HG03457 (cell line): ENCODE measurements around the gene RAI14.
"Not testable (repeated sequence)": the region's sequence is repeated elsewhere in the genome, so short reads cannot be mapped to it uniquely, and the experiment has no call there.

Experiments used
- ATAC-seq: cut with Tn5 transposase; IDR thresholded peaks from one replicate; pipeline ENCODE4 v1.9.1; 2021; ENCODE audit warnings: moderate number of reproducible peaks; ENCODE audit not compliant: unreplicated experiment

Gene RAI14

DNA sequence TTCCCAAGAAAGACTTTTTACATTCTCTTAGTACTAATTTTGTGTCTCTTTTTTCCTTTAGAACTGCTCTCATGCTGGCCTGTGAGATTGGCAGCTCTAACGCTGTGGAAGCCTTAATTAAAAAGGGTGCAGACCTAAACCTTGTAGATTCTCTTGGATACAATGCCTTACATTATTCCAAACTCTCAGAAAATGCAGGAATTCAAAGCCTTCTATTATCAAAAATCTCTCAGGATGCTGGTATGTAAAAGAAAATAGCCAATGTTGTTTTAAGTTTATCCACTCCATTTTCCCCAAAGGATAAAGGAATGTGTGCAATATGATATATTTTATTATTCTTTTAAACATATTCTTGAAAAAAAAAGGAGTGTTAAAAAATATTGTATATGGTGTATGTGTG lies 155.6 kb downstream of the RAI14 start:
- no peak for ATAC-seq

DNA sequence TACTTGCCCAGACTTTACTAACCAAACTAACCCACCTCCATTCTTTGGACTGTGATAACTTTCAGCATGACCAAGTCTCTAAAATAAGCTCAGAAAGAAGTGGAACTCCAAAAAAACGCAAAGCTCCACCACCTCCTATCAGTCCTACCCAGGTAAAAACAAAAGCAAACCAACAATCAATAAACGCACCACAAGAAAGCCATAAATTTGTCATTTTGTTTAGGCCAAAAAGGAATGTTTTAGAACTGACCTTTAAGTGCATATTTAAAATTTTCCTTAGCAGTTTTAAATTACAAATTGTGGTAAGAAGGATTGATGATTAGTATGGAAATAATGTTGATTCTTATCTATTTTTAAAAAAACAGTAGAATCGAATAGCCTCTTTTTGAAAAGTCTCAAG lies 157.4 kb downstream of the RAI14 start:
- ATAC-seq = no peak

DNA sequence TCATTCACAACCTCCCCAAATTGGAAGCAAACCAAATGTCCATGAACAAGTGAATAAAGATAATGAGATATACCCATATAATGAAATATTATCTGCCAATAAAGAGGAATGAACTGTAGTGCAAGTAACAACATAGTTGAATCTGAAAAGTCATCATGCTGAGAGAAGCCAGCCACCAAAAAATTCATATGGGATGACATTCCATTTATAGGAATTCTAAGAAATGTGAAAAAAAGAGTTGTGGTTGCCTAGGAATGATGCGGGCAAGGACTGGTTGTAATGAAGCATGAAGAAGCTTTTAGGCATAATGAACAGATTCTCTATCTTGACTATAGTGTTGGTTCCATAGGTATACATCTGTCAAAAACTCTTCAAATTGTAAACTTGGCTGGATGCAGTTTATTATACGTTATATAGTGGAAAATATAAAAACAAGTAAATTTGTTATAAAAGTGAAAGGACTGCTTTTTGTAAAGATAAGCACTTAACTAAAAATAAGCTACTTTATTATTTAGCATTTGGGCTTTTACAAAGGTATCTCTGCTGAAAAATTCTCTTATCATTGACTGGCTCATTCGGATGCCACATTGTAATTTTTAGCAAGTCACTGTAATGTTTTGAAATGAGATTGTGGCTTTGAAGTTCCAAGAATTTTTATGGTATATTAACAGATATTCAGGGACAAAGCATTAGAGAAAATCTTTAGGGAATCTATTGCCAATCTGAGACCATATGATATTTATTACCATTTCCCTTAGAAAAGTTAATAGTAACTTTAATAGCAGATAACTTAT lies 161.6 kb downstream of the RAI14 start:
- ATAC-seq = no peak

DNA sequence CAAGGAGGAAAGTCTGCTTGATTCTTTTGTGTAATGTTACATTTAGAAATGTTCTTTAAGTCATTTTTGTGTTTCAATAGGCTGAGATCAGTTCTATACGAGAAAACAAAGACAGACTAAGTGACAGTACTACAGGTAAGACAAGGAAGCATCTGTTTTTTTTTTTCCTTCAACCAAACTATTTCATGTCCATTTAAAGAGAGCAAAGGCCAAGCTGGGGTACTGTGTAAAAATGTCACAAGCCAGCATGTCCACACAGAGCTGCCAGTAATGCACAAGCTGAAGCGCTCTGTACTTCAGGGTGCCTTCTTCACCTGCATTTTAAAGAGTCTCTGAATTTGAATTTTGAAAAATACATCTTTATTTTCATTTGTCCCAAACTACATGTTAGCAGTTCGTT lies 162.6 kb downstream of the RAI14 start:
- ATAC-seq = no peak

DNA sequence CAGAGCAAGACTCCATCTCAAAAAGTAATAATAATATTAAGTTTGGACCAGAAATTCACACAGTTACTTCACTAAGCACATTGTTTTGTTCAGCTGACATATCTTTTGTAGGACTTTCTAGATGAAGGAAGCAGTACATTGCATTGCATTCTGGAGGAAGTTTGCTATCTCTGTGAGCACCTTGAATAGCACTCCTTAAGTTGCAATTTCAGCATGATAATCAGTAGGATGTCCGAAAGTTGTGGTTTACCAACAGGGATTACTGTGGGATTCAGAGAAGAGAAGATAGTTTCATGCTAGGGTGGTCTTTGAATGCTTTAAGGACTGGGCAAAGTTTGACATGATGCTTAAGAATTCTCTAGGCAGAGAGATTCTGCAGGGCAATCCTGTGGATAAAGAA lies 164.5 kb downstream of the RAI14 start:
- no peak for ATAC-seq

DNA sequence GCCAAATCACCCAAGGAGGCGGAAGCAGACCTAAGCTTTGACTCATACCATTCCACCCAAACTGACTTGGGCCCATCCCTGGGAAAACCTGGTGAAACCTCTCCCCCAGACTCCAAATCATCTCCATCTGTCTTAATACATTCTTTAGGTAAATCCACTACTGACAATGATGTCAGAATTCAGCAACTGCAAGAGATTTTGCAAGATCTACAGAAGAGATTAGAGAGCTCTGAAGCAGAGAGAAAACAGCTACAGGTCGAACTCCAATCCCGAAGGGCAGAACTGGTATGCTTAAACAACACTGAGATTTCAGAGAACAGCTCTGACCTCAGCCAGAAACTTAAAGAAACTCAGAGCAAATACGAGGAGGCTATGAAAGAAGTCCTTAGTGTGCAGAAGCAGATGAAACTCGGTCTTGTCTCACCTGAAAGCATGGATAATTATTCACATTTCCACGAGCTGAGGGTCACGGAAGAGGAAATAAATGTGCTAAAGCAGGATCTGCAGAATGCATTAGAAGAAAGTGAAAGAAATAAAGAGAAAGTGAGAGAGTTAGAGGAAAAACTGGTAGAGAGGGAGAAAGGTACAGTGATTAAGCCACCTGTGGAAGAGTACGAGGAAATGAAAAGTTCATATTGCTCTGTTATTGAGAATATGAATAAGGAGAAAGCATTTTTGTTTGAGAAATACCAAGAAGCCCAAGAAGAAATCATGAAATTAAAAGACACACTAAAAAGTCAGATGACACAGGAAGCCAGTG lies 167.0 kb downstream of the RAI14 start:
- no peak for ATAC-seq

DNA sequence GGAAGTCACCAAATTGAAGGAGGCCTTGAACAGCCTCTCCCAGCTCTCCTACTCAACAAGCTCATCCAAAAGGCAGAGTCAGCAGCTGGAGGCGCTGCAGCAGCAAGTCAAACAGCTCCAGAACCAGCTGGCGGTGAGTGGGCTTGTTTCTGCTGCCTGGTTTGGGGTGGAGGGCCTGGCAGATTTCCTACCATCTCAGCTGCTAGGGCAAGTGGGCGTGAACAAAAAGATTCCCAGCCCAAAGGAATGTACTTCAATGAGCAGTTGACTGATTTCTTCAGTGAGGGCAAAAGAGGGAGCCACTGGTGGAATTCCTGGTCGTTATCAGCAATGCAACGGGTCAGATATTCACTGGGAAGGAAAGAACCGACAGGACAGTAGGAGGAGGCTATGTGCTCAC lies 170.2 kb downstream of the RAI14 start:
- ATAC-seq = no peak

DNA sequence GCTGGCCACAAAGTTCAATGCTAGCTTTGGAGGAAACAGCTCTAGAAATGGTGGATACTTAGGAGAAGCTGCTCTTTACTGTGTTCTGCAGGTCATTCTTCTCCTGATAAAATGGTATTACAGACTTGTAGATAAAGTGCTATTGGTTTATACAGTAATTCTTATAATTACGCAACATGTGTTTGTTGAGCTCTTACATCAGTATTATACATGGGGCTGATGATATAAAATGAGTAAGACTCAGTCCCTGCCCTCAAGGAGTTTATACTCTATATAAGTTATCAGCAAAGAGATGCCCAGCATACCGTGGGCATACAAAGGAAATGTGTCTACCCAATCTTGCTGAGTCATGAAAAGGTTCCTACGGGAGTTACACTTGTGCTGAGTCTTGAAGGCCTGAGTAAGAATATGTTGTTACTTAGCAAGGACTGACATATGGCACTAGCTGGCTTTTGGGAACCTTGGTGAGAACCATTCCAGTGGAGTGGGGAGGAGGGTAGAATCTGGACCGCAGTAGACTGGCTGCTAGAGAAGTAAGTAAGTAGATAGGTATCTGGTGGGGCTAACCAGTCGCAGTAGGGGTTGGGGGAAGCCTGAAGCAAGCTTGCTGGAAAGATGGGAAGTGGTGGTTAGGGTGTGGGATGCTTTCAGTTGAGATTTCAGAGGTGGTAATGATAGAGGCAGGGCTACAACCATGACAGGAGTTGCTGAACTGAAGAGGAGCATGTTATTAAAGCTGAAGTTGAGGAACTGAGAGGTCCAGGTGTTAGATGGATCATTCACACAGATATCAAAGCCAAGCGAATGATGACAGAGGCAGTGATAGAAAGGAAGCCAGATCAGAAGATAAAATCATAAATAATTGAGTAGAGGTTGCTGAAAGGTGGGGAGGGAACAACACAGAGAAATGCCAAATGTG lies 171.7 kb downstream of the RAI14 start:
- no peak for ATAC-seq

DNA sequence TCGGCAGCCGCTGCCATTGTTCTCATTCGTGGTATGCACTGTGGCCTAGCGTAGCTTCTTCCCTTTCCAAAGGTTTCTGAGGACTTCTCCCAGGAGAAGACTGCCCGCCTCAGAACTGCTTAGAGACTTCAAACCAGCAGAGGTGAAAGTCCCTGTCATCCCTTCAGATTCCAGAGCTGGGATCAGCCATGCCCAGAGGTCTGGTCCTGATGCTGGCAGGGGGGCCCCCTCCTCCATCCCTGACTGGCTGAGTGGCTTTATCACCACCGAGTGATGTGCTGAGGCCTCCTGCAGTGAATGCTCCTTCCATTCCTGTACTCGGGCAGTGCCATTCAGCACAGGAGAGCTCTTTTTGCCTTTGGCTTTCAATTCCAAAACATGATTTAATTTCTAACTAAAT lies 174.7 kb downstream of the RAI14 start:
- ATAC-seq = not testable (repeated sequence)

DNA sequence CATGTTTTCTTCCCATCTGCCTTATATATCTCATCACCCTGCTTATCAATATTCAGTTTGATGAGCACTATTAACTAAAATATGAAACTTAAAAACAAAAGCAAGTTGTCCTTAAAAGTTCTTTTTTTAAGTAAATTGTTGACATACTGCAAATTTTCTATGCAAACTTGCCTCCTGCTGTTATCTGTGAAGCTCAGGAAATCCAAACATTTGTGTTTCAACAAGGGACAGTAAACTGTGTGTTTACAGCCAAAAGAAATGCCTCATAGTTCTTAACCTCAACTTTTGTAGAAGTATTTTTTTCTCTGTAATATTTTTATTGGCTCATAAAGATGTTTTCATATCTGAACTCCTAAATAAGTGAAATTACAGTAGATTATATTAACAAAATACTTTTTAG lies 175.2 kb downstream of the RAI14 start:
- no peak for ATAC-seq

DNA sequence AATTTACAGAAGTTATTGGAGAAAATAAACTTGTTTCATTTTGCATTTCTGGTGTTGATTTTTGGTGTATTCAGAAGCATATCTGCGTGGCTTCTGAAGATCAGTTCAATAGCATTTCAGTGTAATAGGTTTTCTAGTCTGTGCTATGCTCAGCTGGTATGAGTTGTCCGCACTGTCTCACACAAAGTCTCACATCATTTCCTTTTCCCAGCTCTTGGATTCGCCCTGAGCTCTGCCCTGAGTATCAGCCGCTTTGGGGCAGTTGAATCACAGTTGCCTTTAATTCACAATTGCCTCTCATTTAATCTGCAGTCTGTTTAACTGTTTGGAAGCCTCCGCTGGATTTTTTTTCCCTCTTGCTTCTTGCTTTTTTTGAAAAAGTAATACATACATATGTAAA lies 176.4 kb downstream of the RAI14 start:
- no peak for ATAC-seq

DNA sequence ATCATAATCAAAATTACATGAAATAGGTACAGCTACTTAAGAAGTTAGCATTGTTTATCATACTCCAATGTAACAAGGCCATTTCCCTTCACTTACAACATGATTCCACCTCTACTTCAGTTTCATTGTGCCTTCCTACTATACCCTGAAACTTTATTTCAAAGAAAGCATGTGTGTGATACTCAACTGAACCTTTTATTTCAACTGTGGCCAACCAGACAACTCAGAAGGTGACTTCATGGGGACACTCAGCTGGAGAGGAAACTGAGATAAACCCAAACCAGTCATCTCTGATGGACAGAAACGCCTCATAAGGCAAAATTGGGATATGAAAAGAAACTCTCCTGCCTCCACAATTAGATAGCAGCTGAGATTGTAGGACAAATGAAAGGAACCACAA lies 177.0 kb downstream of the RAI14 start:
- ATAC-seq = no peak

DNA sequence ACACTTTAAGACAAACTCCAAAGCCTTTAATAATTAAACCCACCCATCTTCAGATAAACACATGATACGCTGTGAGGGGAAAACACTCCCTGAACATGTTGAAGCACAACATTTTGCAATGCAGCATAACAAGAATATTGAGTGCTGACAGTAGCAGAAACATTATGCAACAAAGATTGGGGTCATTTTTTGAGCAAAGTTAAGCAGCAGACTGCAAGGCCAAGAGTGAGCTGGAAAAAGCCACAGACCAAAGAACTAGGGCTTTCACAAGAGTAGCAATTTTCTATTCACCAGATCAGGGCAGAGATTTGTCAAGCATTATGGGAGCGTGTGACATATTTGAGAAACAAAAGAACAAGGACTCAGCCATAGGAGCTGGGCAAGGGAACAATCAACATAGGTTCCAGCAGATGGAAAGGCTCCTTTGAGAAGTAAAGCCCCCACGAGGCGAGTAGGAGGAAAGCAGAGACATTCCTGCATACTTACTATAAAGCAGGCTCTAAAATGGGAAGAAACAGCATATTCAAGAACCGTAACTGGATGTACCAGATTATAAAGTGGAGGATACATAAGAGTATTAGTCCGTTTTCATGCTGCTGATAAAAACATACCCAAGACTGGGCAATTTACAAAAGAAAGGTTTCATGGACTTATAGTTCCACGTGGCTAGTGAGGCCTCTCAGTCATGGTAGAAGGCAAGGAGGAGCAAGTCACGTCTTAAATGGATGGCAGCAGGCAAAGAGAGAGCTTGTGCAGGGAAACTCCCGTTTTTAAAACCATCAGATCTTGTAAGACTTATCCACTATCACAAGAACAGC lies 178.1 kb downstream of the RAI14 start:
- no peak for ATAC-seq

DNA sequence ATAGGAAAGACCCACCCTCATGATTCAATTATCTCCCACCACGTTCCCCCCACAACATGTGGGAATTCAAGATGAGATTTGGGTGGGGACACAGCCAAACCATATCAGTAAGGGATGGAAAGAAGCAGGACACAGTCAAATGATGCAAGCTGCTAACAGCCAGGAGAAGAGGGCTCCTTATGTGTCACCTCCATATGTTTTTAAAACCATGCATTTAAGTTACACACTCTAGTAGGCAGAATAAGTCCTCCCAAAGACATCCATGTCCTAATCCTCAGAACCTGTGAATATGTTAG lies 178.6 kb downstream of the RAI14 start:
- ATAC-seq = no peak

DNA sequence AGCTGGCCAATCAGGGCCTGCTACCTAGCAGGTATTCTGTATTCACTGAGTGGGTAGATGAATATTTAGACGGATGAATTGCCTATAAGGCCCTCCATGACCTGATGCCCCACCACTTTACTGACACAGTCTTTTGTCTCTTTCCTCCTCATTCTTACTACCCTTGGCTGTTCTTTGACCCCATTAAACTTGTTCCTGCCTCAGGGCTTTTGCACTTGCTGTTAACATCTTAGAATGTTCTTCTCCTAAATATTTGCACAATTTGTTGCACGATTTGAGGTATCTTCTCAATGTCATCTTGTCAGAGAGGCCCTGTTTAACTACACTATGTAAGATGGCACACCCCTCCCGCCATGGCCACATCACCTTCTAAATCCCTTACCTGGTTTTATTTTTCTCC lies 179.5 kb downstream of the RAI14 start:
- ATAC-seq = no peak

DNA sequence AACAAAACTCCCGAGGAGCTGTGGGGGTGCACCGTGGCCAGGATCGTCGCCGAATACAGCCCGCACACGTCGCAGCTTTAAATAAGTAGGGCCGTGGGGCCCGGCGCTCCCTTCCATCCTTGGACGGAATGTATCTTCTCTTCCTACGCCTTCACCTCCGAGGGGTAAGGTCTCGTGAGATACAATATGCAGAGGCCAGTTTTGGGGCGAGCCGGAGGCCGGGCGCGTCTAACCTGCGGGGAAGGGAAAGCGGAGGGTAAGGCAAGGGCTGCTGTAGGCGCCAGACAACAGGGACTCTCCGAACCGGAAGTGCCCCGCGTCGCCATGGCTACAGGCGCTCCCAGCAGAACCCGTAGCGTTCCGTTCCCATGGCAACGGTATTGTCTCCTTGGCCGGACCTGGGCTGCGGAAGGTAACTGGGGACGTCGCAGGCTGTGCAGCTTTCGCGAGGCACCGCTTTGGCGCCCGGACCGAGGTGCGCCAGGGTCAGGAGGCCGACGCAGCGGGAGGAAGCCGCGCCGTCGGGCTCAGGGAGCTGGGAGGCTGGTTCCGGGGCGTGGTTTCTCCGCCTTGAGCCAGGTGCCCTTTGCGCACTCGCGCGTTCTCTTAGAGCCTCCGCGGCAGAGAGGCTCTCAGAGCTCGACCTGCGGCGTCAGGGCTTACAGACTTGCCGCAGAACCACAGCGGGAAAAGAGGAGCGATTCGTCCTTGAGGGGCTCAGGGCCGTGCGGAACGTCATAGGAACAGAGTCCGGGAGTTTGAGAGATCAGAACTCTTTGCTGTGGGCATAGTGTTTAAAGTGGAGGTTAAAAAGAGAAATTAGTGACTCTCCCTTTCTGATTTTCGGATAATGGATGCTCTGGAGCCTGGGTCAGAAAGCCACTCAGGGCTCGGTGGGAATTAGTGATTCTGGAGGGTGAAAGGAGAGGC lies 182.9 kb downstream of the RAI14 start, which contains the start of gene TTC23L:
Gene TTC23L (plus strand): TSS at position 380 of the 930 bp plus-strand sequence. CDS start 1,508 bp downstream, outside the sequence.
- ATAC-seq = peak; percentile 96

DNA sequence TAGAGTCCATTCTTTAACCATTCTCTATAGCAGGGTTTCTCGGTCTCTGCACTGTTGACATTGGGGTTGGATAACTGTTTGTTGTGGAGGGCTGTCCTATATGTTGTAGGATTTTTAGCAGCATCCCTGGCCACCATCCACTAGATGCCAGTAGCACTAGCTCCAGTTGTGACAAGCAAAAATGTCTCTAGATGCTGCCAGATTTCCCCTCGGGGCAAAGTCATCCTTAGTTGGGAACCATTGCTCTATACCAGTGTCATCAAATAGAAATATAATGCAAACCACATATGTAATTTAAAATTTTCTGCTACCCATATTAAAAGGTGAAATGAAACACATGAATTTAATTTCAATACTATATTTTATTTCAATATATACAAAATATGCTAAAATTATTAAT lies 185.7 kb downstream of the RAI14 start:
- ATAC-seq = no peak

DNA sequence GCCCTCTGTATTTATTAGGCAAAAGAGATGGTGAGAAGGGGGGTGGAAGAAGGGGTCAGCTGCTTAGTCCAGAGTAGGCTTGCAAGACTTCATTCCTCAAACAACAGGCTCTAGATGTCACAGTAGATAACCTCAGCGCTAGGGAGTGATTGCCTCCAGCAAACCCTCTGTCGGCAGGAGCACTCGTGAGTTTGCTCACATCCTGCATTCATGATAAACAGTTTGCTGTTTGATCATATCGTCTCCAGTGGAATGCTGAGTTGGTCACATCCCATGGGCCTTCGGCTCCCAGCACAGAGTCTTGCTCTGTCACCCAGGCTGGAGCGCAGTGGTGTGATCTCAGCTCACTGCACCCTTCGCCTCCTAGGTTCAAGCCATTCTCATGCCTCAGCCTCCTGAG lies 186.4 kb downstream of the RAI14 start:
- no peak for ATAC-seq

DNA sequence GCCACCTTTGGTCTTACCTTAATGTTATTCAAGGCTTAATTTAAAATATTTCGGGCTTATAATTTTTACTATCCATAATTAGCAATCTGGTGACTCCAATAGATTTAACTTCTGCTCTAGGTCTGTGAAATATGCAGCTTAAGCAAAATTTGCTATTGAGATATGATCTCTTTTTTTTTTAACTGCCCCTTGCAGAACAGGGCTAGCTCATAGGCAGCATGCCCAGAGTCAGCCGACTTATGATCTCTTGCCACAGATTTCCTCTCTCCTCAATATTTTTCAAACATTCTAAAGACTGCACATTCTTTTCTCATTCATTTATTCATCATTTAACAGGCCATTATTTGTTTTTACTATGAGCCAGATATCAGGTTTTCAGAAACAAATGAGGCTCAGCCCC lies 187.4 kb downstream of the RAI14 start:
- ATAC-seq = no peak

DNA sequence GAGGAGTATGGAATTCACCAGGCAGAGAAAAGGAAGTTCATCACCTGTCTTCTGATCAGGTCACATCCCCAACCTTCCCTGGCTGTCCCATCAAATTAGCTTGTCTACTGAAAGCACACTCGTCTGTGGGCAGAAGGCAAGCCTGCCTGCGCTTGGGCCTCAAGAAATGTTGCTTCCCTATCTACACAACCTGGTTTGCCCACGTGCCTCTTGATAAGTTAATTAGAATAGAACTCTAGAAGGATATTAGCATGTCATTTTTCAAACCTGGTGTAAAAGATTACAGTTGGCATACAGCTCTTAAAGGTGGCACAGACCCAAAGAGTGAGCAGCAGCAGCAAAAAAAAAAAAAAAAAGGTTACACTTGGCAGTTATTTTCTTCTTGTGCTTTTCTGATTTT lies 188.0 kb downstream of the RAI14 start:
- no peak for ATAC-seq
